Lower leg skin (tissue), 3 donors: ENCODE data around the gene SFTPD.

Experiments used
- CTCF ChIP-seq, 3 donors: fragments of 450-650 bp; IDR thresholded peaks; one replicate each; pipeline ENCODE4 v1.5.1; 2016; ENCODE audit warnings: antibody characterized with exemption in 3 of 3, mild to moderate bottlenecking in 3 of 3, moderate library complexity in 2 of 3
- POLR2A ChIP-seq, 2 donors: fragments of 450-650 bp; IDR thresholded peaks; one replicate each; pipeline ENCODE4 v1.6.1; 2016 to 2017; ENCODE audit warnings: antibody characterized with exemption in 2 of 2, mild to moderate bottlenecking in 1 of 2, moderate library complexity in 1 of 2

GRCh38 chr10:79925614-79926013, 23.3 kb downstream of the SFTPD start:
- TF ChIP-seq POLR2A (IDR thresholded peaks at IDR 0.05) (no peak), CTCF (IDR thresholded peaks at IDR 0.05) (no peak)
